Measurements from ENCODE around the gene KIAA1671.

GRCh38 chr22:24984122-24984521 lies 31.6 kb downstream of the KIAA1671 start:
- TF ChIP-seq GATA2 (IDR thresholded peaks at IDR 0.05; ENCODE audit: low read depth, low read length) (no peak), GATA3 (IDR thresholded peaks at IDR 0.05; ENCODE audit: low read depth, low read length) (no peak)
